AG10803 (cell line): Measurements from ENCODE around the gene S100A2.

Source experiments
- DNase-seq: peaks from one replicate; pipeline ENCODE4 v3.0.0; 2010; ENCODE audit warnings: low read depth
- H3K4me3 ChIP-seq: 2 replicates; pipeline ENCODE4 v1.5.1; 2011; ENCODE audit warnings: mild to moderate bottlenecking, low read length, control low read depth
- TF ChIP-seq, protein P1 (sequence below): conservative IDR thresholded peaks from 2 replicates; pipeline ENCODE4 v1.5.1; 2011; ENCODE audit warnings: mild to moderate bottlenecking, low read length, control low read depth, inconsistent platforms

S100A2 gene

DNA sequence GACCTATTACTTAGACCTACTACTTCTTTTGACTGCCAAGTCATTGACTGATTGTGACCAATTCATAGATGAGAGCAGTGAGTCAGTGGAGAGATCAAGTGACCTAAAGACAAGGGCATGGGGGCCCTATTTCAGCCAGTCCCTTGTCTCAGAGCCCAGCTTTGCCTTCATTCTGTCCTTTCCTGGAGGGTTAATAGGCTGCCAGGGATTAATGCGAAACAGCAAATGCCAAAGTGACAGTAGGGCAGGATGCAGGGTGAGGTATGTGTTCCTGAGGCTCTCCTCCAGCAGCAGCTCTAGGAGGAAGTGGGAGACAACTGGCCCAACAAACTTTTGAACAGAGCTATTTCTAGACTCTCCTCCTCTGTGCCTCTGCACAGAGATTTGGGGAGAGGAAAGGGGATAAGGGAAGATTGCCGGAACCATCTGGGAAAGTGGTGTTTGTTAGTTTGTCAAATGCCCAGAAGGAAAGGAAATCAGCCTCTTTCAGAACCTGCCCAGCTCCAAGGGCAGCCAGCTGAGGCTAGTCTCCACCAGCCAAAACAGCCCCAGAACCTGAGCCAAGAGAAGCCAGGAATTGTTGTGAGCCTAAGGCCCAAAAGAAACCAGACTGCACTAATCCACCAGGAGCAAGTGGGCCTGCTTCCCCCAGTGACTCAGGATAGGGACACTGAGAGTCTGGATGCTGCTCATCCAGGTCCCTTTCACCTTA is 11.7 kb downstream of the S100A2 start:
- H3K4me3 ChIP-seq = no peak overlapping the region
- TF ChIP-seq, protein P1, sequence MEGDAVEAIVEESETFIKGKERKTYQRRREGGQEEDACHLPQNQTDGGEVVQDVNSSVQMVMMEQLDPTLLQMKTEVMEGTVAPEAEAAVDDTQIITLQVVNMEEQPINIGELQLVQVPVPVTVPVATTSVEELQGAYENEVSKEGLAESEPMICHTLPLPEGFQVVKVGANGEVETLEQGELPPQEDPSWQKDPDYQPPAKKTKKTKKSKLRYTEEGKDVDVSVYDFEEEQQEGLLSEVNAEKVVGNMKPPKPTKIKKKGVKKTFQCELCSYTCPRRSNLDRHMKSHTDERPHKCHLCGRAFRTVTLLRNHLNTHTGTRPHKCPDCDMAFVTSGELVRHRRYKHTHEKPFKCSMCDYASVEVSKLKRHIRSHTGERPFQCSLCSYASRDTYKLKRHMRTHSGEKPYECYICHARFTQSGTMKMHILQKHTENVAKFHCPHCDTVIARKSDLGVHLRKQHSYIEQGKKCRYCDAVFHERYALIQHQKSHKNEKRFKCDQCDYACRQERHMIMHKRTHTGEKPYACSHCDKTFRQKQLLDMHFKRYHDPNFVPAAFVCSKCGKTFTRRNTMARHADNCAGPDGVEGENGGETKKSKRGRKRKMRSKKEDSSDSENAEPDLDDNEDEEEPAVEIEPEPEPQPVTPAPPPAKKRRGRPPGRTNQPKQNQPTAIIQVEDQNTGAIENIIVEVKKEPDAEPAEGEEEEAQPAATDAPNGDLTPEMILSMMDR = no peak
- DNase-seq = peak; percentile 65

DNA sequence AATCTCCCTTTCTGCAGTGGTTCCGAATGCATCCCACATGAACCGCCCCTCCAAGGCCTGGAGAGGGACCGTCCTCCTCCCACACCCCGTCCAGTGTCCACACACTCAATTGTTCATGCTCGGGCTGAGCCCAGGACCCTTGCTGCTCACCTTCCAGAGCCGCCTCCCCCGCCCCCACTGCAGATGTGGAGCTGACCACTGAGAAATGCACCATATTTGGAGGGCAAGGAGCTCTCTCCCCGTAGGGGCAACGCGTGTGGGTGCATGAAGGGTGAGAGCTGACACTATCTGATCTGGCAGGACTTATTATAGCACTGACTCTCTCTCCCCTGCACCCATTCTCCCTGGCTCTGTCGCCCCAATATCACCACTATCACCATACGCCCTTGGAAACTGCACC is 12.5 kb downstream of the S100A2 start:
- no peak overlapping the region for H3K4me3 ChIP-seq
- TF ChIP-seq, protein P1 = no peak
- DNase-seq = no peak

DNA sequence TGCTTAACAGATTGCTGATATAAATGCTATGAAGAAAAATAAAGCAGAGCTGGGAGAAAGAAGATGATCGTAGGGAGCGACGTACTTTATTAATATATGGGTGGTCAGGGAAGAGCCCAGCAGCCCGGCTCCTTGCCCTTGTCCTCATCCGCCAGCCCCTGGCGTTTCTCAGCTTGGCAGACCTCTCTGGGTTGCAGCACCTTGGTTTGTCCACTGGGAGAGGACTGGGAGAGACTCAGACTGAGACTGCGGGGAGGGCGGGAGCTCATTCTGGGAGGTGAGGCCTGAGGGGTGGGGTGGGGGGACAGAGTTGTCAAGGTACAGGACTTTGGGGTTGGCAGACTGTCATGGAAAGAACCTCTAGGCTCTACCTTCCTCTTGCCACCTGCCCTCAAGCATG is 13.3 kb downstream of the S100A2 start:
- TF ChIP-seq, protein P1 = no peak
- no peak for DNase-seq
- no peak overlapping the region for H3K4me3 ChIP-seq

DNA sequence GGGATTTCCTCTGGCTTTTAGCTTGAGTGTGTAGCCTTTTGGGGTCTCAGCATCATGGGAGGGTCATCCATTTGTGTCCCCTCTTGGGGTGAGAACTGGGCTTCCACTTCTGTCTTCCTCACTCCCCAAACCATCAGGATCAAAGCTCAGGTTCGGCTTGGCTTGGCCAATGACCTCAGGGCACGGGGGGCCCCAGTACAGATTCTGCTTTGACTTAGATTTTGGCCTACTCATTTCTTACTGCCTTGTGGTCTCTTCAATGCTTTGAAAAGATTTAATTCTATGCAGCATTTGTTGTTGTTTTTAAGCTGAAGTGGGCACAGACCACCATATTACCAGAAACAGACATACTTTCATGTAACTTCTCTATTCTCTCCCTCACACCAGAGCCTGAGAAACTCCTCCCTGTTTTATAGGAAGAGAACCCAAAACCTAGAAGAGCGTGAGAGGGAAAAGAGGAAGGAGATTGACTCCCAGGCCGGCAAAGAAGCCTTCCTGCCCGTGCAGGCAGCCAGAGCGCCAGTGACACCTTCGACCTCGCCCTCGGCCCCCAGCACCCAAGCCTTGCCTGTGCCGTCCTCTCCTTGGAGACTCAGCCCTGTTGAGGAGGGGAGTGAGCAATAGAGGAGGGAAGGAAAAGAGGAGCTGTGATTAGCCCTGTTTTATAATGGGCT is 14.7 kb downstream of the S100A2 start:
- TF ChIP-seq, protein P1 = no peak
- no peak for DNase-seq
- no peak overlapping the region for H3K4me3 ChIP-seq

DNA sequence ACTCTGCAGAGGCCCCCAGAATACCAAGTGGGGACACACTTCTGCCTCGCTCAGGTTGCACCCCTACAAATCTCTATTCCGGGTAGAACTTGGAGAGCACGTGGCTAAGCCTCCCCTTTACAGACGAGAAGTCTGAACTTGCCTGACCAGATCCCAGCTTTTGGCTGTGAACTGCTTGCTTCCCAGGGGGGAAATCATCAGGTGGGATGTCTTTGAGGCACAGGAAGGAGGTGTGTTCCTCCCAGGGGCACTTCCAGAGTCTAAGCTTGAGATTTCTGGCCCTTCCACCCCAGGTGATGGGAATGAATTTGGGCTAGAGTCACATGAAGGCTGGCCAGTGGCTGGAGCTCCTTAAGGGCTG is 15.3 kb downstream of the S100A2 start:
- TF ChIP-seq, protein P1 = no peak
- H3K4me3 ChIP-seq = no peak overlapping the region
- DNase-seq = no peak

DNA sequence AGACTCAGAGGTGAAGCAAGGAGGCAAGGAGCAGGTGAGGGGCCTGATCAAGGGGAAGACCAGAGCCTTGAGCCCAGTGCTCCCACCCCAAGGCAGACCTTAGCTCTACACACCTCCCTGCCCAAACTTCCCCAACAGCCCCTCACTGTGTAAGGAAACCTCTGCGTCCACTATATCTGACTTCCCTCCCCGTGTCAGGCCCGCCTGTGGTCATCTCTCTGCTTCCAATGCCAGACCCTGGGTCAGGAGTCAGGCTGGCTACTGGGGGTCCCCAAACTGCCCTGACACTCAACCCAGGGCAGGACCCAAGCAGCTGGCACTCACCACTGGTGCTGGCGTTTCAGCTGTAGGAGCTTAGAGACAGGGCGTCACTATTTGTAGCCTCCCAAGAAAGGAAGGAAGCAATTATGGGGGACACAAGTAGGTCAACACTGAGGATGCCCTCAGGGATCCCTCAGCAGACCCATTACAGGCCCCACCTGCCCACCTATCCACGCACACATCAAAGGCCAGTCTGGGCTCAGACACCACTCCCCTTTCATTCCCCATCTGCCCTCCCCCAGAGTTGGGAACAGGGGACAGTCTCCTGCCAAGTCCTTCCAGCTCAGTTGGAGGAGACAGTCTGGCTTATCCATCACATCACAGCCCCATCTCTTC is 15.8 kb downstream of the S100A2 start:
- H3K4me3 ChIP-seq = no peak overlapping the region; the same call in 1 of the 2 replicates
- TF ChIP-seq, protein P1 = no peak
- DNase-seq = no peak
